HepG2 (cell line): ENCODE results near the gene CDC14A. TPM values are rescaled to one million over a fixed set of nuclear protein-coding genes. Genes with fewer than 3 reads are reported as not detected.

Experiments
- ATAC-seq: fragments of 200-7000 bp; cut with Tn5 transposase; 3 replicates; pipeline ENCODE4 v1.9.1; 2020; ENCODE audit warnings: mild to moderate bottlenecking, moderate library complexity
- BruUV-seq: library from RNA; stranded (reverse); fragments of 400-500 nt; replicated peaks from 2 replicates; lab custom pipeline; 2021; lab: Mats Ljungman, UMichigan
- CTCF ChIA-PET: fragments of 300-600 bp; formaldehyde crosslinking; extraction: SDS; loops from one replicate; lab custom pipeline; 2021; ENCODE audit warnings: low total read pairs, inconsistent platforms, low intra/inter-chr PET ratio; lab: Yijun Ruan, JAX
- POLR2A ChIA-PET: fragments of 350-600 bp; sonication (Branson Sonifier 250); formaldehyde crosslinking; loops from one replicate; lab custom pipeline; 2020; ENCODE audit warnings: antibody characterized with exemption, inconsistent platforms; lab: Yijun Ruan, JAX
- DNase-seq: peaks from one replicate; pipeline ENCODE4 v3.0.0-alpha.2; 2015; ENCODE audit warnings: low spot score
- FAIRE-seq: peaks from 3 replicates; lab custom pipeline; 2011; peaks lifted over from hg19 to GRCh38; lab: Jason Lieb, UNC
- H2AFZ ChIP-seq: one replicate; pipeline ENCODE4 v1.6.1; 2011; ENCODE audit warnings: low read length, inconsistent platforms
- H3K27ac ChIP-seq: fragments of 300-600 bp; 3 replicates; pipeline ENCODE4 v1.8.0; 2011; ENCODE audit warnings: mixed run types, mild to moderate bottlenecking, mixed read lengths, low read length, inconsistent platforms; ENCODE audit not compliant: insufficient read depth; ENCODE audit errors: extremely low read length
- H3K27me3 ChIP-seq, 2 experiments: fragments of 200-600 bp in 1 of 2; 2 replicates in 1 of 2; 3 replicates in 1 of 2; pipeline versions ENCODE4 v1.6.0 to v1.8.0; 2011; ENCODE audit warnings: low read length in 2 of 2, mild to moderate bottlenecking in 2 of 2, moderate library complexity in 2 of 2, inconsistent platforms in 1 of 2; ENCODE audit not compliant: insufficient read depth in 2 of 2, control insufficient read depth in 1 of 2
- H3K36me3 ChIP-seq, 2 experiments: fragments of 200-600 bp in 1 of 2; replicated peaks in 1 of 2; 2 replicates in 1 of 2; 3 replicates in 1 of 2; pipeline versions ENCODE4 v1.5.1 to v1.8.0; 2011; ENCODE audit warnings: low read length in 2 of 2, inconsistent platforms in 1 of 2; ENCODE audit not compliant: insufficient read depth in 2 of 2, control insufficient read depth in 1 of 2
- H3K4me1 ChIP-seq: 2 replicates; pipeline ENCODE4 v1.5.1; 2012; ENCODE audit warnings: low read length, inconsistent platforms; ENCODE audit not compliant: insufficient read depth
- H3K4me2 ChIP-seq: 2 replicates; pipeline ENCODE4 v1.6.0; 2011; ENCODE audit warnings: low read depth, low read length, inconsistent platforms
- H3K4me3 ChIP-seq, 3 experiments: fragments of 200-600 bp in 1 of 3; sonication (generic), shearing (Covaris generic) in 1 of 3; replicated peaks in 1 of 3; 2 replicates each; pipeline ENCODE4 v1.5.1; 2011 to 2016; ENCODE audit warnings: low read length in 3 of 3, inconsistent platforms in 2 of 3, low read depth in 2 of 3, mild to moderate bottlenecking in 2 of 3, control low read depth in 1 of 3, mixed read lengths in 1 of 3; ENCODE audit not compliant: insufficient read depth in 1 of 3
- H3K79me2 ChIP-seq: one replicate; pipeline ENCODE4 v1.6.1; 2011; ENCODE audit warnings: low read length, inconsistent platforms; ENCODE audit not compliant: insufficient read depth
- H3K9ac ChIP-seq: 2 replicates; pipeline ENCODE4 v1.6.0; 2011; ENCODE audit warnings: mild to moderate bottlenecking, low read depth, low read length, inconsistent platforms; ENCODE audit not compliant: insufficient read depth
- H3K9me3 ChIP-seq: 2 replicates; pipeline ENCODE4 v1.5.1; 2012; ENCODE audit warnings: mild to moderate bottlenecking, low read length
- H4K20me1 ChIP-seq: 2 replicates; pipeline ENCODE4 v1.6.0; 2011; ENCODE audit warnings: inconsistent platforms, mild to moderate bottlenecking, low read length, moderate library complexity; ENCODE audit not compliant: insufficient read depth
- DZIP1 ChIP-seq: sonication (generic); formaldehyde crosslinking; IDR thresholded peaks from 2 replicates; pipeline ENCODE4 v1.5.0; 2020; ENCODE audit warnings: mild to moderate bottlenecking, missing genetic modification reagents
- EZH2 ChIP-seq: conservative IDR thresholded peaks from 2 replicates; pipeline ENCODE4 v1.6.1; 2012; ENCODE audit warnings: mild to moderate bottlenecking, low read depth, low read length, moderate library complexity
- FLYWCH1 ChIP-seq: sonication (generic); formaldehyde crosslinking; IDR thresholded peaks from 2 replicates; pipeline ENCODE4 v1.8.1; 2023; ENCODE audit warnings: mild to moderate bottlenecking, missing genetic modification reagents
- HNF4A ChIP-seq: sonication (generic); formaldehyde crosslinking; IDR thresholded peaks from 2 replicates; pipeline ENCODE4 v1.4.0; 2020; ENCODE audit warnings: missing genetic modification reagents
- SALL2 ChIP-seq: sonication (generic); formaldehyde crosslinking; IDR thresholded peaks from 2 replicates; pipeline ENCODE4 v1.8.1; 2023; ENCODE audit warnings: mild to moderate bottlenecking, missing genetic modification reagents, inconsistent platforms
- ZNF296 ChIP-seq: sonication (generic); formaldehyde crosslinking; conservative IDR thresholded peaks from 2 replicates; pipeline ENCODE4 v1.5.0; 2020; ENCODE audit warnings: mild to moderate bottlenecking, missing genetic modification reagents
- ZNF556 ChIP-seq: sonication (generic); formaldehyde crosslinking; IDR thresholded peaks from 2 replicates; pipeline ENCODE4 v1.4.0; 2020; ENCODE audit warnings: mild to moderate bottlenecking, missing genetic modification reagents, borderline replicate concordance
- ZNF577 ChIP-seq: sonication (generic); formaldehyde crosslinking; IDR thresholded peaks from 2 replicates; pipeline ENCODE4 v1.4.0; 2020; ENCODE audit warnings: mild to moderate bottlenecking, low read depth, missing genetic modification reagents, borderline replicate concordance
- ZNF605 ChIP-seq: sonication (generic); formaldehyde crosslinking; IDR thresholded peaks from 2 replicates; pipeline ENCODE4 v1.8.0; 2022; ENCODE audit warnings: mild to moderate bottlenecking, missing genetic modification reagents
- WGBS: methylation state at CpG from one replicate; pipeline ENCODE4 v1.1.6; 2017; ENCODE audit warnings: low lambda C conversion rate; 5-methylcytosine and 5-hydroxymethylcytosine counted together
- in situ Hi-C: cut with HindIII; loops from 2 replicates; pipeline ENCODE4 v1.10.0; 2017; ENCODE audit warnings: low pct_unique_long_range_greater_than_20kb; ENCODE audit not compliant: extremely low pct_ligation_motif_present
- intact Hi-C: fragments of 100-400 bp; cut with micrococcal nuclease; formaldehyde crosslinking; loops from one replicate; pipeline ENCODE4 v1.10.0; 2022; ENCODE audit not compliant: unreplicated experiment
- polyA plus RNA-seq, 8 experiments: library from polyadenylated mRNA; depleted of rRNA in 3 of 8; stranded (reverse) in 7 of 8; unstranded in 1 of 8; fragments of >200 nt; fragmentation: Illumina TruSeq in 4 of 8; extraction: Trizol in 4 of 8; gene quantifications; 2 replicates each; pipeline versions ENCODE4 v1.2.1 to v1.2.3, GENCODE V29; 2011 to 2016; ENCODE audit warnings: low read depth in 4 of 8, missing spikeins in 1 of 8, mixed read lengths in 1 of 8; ENCODE audit not compliant: insufficient read depth in 1 of 8
- total RNA-seq, 5 experiments: library from RNA; depleted of rRNA; stranded (reverse); fragments of >200 nt; fragmentation: Illumina TruSeq; extraction: Trizol; gene quantifications; 2 replicates each; pipeline ENCODE4 v1.2.3, GENCODE V29; 2016; ENCODE audit warnings: low read depth in 1 of 5
- TF ChIP-seq, protein P1 (sequence below): sonication (generic); formaldehyde crosslinking; IDR thresholded peaks from 2 replicates; pipeline ENCODE4 v1.4.0; 2020; ENCODE audit warnings: missing genetic modification reagents

Gene CDC14A
- total and polyA plus RNA-seq, 2 of the 13 experiments (the other 11 are each of a cell fraction or from before 2014, with no cell fraction given) = 2.8 to 4.9 TPM

GRCh38 chr1:100535264-100535663, 183.0 kb downstream of the CDC14A start:
- peaks cover 3 to 13% of the 10 kb centered on the region in 2 experiments; a peak in 3 of 5 replicates for H3K27me3 ChIP-seq
- no peaks in the 10 kb centered on the region for H3K4me1 ChIP-seq
- H3K36me3 ChIP-seq = no peaks in the 10 kb centered on the region
- H3K27ac ChIP-seq = no peak overlapping the region
- ATAC-seq (no peak), FAIRE-seq (no peak), DNase-seq (no peak)
- peak overlapping the region; percentile 44 for H2AFZ ChIP-seq
- no peaks in the 10 kb centered on the region for H3K9me3 ChIP-seq
- H3K4me3 ChIP-seq = no peak overlapping the region
- H3K4me2 ChIP-seq = no peak overlapping the region
- H3K79me2 ChIP-seq = no peaks in the 10 kb centered on the region
- intact Hi-C loops = no loop called here
- in situ Hi-C loops = no loop called here
- BruUV-seq = no TSS peak
- POLR2A ChIA-PET = no interaction called here
- H3K9ac ChIP-seq = no peak overlapping the region
- H4K20me1 ChIP-seq = no peaks in the 10 kb centered on the region
- CTCF ChIA-PET = no interaction called here
- TF ChIP-seq ZNF577 (CRISPR knock-in tag) (no peak), FLYWCH1 (no peak), HNF4A (CRISPR knock-in tag) (no peak), DZIP1 (CRISPR knock-in tag) (no peak), EZH2 (no peak), ZNF605 (CRISPR knock-in tag) (no peak), ZNF556 (no peak), SALL2 (CRISPR knock-in tag) (no peak), ZNF296 (CRISPR knock-in tag) (no peak)
- TF ChIP-seq, protein P1, sequence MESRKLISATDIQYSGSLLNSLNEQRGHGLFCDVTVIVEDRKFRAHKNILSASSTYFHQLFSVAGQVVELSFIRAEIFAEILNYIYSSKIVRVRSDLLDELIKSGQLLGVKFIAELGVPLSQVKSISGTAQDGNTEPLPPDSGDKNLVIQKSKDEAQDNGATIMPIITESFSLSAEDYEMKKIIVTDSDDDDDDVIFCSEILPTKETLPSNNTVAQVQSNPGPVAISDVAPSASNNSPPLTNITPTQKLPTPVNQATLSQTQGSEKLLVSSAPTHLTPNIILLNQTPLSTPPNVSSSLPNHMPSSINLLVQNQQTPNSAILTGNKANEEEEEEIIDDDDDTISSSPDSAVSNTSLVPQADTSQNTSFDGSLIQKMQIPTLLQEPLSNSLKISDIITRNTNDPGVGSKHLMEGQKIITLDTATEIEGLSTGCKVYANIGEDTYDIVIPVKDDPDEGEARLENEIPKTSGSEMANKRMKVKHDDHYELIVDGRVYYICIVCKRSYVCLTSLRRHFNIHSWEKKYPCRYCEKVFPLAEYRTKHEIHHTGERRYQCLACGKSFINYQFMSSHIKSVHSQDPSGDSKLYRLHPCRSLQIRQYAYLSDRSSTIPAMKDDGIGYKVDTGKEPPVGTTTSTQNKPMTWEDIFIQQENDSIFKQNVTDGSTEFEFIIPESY (CRISPR knock-in tag) = no peak
- 14% methylated on average over 2 of the region's 2 CpGs for WGBS
